Measurements from ENCODE around the gene SSU72.

Gene SSU72

GRCh38 chr1:1554926-1555915, 19.4 kb downstream of the SSU72 start:
- DNase-seq (ENCODE audit: low read depth, low spot score), result peak; percentile 80
- no peak for TF ChIP-seq CTCF (IDR thresholded peaks at IDR 0.05; ENCODE audit: low read depth, low read length)
- no peak overlapping the region for H3K4me3 ChIP-seq (ENCODE audit: low read depth, low read length)
- in situ Hi-C loops (cut with HindIII; ENCODE audit: low sequenced_read_pairs), result no loop called here

- H3K4me3 ChIP-seq (ENCODE audit: low read depth, low read length), result no peak overlapping the region
- in situ Hi-C loops (cut with HindIII; ENCODE audit: low sequenced_read_pairs), result no loop called here
- TF ChIP-seq CTCF (IDR thresholded peaks at IDR 0.05; ENCODE audit: low read depth, low read length), result no peak
Measured at GRCh38 chr1:1554550-1554925, 20.1 kb downstream of the SSU72 start.

GRCh38 chr1:1553821-1554494, 20.7 kb downstream of the SSU72 start:
- H3K4me3 ChIP-seq (ENCODE audit: low read depth, low read length), result no peak overlapping the region
- in situ Hi-C loops (cut with HindIII; ENCODE audit: low sequenced_read_pairs), result no loop called here
- no peak for TF ChIP-seq CTCF (IDR thresholded peaks at IDR 0.05; ENCODE audit: low read depth, low read length)
- DNase-seq (ENCODE audit: low read depth, low spot score), result no peak

More at GRCh38 chr1:1554550-1554925, 20.1 kb downstream of the SSU72 start:
- DNase-seq (ENCODE audit: low read depth, low spot score), result no peak

GRCh38 chr1:1552263-1552639, 22.4 kb downstream of the SSU72 start:
- no peak for TF ChIP-seq CTCF (IDR thresholded peaks at IDR 0.05; ENCODE audit: low read depth, low read length)
- no peak for DNase-seq (ENCODE audit: low read depth, low spot score)
- in situ Hi-C loops (cut with HindIII; ENCODE audit: low sequenced_read_pairs), result no loop called here
- H3K4me3 ChIP-seq (ENCODE audit: low read depth, low read length), result no peak overlapping the region

GRCh38 chr1:1551524-1552262, 23.0 kb downstream of the SSU72 start:
- in situ Hi-C loops (cut with HindIII; ENCODE audit: low sequenced_read_pairs), result no loop called here
- no peak for DNase-seq (ENCODE audit: low read depth, low spot score)
- TF ChIP-seq CTCF (IDR thresholded peaks at IDR 0.05; ENCODE audit: low read depth, low read length), result no peak

More at GRCh38 chr1:1551524-1552262, 23.0 kb downstream of the SSU72 start:
- H3K4me3 ChIP-seq (ENCODE audit: low read depth, low read length), result no peak overlapping the region

Data from astrocyte of the spinal cord (primary cell).